Natural killer cell (primary cell): ENCODE measurements around the gene ESR1. TPM values are rescaled to one million over a fixed set of nuclear protein-coding genes. Genes with fewer than 3 reads are reported as not detected.
"Not testable (repeated sequence)": the region's sequence is repeated elsewhere in the genome, so short reads cannot be mapped to it uniquely, and the experiment has no call there.

Source experiments
- ATAC-seq, 3 donors: fragments of 150-1000 bp in 2 of 3; fragments of 200-7000 bp in 1 of 3; cut with Tn5 transposase; 1 replicate in 1 of 3; 2 replicates in 2 of 3; pipeline ENCODE4 v1.10.0; 2021; ENCODE audit warnings: mild to moderate bottlenecking in 2 of 3, moderate library complexity in 2 of 3
- DNase-seq, 2 donors: peaks; one replicate each; pipeline versions ENCODE4 v3.0.0 to v3.0.0-alpha.2; 2013 to 2021; ENCODE audit warnings: mixed read lengths in 1 of 2
- H3K27ac ChIP-seq: one replicate; pipeline ENCODE4 v1.5.1; 2013; ENCODE audit warnings: mild to moderate bottlenecking, low read length
- H3K27me3 ChIP-seq: one replicate; pipeline ENCODE4 v1.6.1; 2013; ENCODE audit warnings: low read length; ENCODE audit not compliant: control insufficient read depth, insufficient read depth
- H3K36me3 ChIP-seq: one replicate; pipeline ENCODE4 v1.6.1; 2013; ENCODE audit warnings: low read length; ENCODE audit not compliant: control insufficient read depth, insufficient read depth
- H3K4me1 ChIP-seq: one replicate; pipeline ENCODE4 v1.6.1; 2013; ENCODE audit warnings: low read length; ENCODE audit not compliant: control insufficient read depth, insufficient read depth
- H3K4me3 ChIP-seq: one replicate; pipeline ENCODE4 v1.5.1; 2013; ENCODE audit warnings: low read length
- H3K9me3 ChIP-seq: one replicate; pipeline ENCODE4 v1.6.1; 2013; ENCODE audit warnings: low read length; ENCODE audit not compliant: control insufficient read depth, insufficient read depth
- H3K27ac Mint-ChIP-seq, 2 donors: one replicate each; pipeline ENCODE4 v1.8.0; 2022; ENCODE audit warnings: mild to moderate bottlenecking in 2 of 2, mixed read lengths in 2 of 2, moderate library complexity in 1 of 2
- H3K27me3 Mint-ChIP-seq, 2 donors: one replicate each; pipeline ENCODE4 v1.8.0; 2022; ENCODE audit warnings: low read depth in 2 of 2, mixed read lengths in 2 of 2
- H3K36me3 Mint-ChIP-seq: one replicate; pipeline ENCODE4 v1.8.0; 2022; ENCODE audit warnings: mixed read lengths
- H3K4me1 Mint-ChIP-seq, 2 donors: one replicate each; pipeline ENCODE4 v1.8.0; 2022; ENCODE audit warnings: mixed read lengths in 2 of 2
- H3K4me3 Mint-ChIP-seq: one replicate; pipeline ENCODE4 v1.8.0; 2022; ENCODE audit warnings: mild to moderate bottlenecking, moderate library complexity, mixed read lengths
- H3K9me3 Mint-ChIP-seq, 2 donors: one replicate each; pipeline ENCODE4 v1.8.0; 2022; ENCODE audit warnings: mixed read lengths in 2 of 2
- WGBS: methylation state at CpG from one replicate; pipeline ENCODE4 v1.1.7; 2013; ENCODE audit warnings: missing lambda C conversion rate; ENCODE audit not compliant: insufficient coverage; 5-methylcytosine and 5-hydroxymethylcytosine counted together
- intact Hi-C: fragments of 100-400 bp; cut with micrococcal nuclease; formaldehyde crosslinking; loops from one replicate; pipeline ENCODE4 v1.14.2; 2022
- total RNA-seq, 4 donors: library from RNA; stranded (reverse); fragments of 120-200 nt in 1 of 4; gene quantifications; one replicate each; pipeline versions ENCODE4 v1.2.3 to v1.2.4, GENCODE V29; 2013 to 2022
- TF ChIP-seq, protein P1 (sequence below): fragments of 200-600 bp; IDR thresholded peaks from one replicate; pipeline ENCODE4 v1.8.0; 2022; ENCODE audit warnings: antibody characterized with exemption

The ESR1 gene
- total RNA-seq, 3 donors from 2014 or later (not counting 1 experiment from before 2014, with no cell fraction given): 0.11 to 0.64 (median 0.60) TPM

DNA sequence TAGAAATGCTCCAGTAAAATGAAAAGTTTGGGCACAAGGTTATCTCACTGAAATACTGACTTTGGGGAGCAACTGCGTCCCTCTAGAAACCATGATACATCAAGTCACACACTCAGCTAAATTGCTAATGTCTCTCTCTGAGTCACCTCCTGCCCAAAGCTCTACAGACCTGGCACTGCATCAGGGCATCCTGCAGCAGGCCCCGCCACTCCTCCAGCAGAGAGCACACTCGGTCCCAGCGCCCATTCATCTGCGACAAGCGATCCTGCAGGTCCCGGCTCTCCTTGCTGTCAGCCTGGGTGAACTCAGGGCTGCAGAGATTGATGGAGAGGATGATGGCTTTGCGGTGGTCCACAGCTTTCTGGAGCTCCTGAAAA, 329.0 kb downstream of the ESR1 start:
- DNase-seq: no peak
- 99% methylated on average over 8 of the region's 8 CpGs for WGBS
- no peaks in the 10 kb centered on the region for H3K9me3 ChIP-seq
- H3K4me1 Mint-ChIP-seq: peaks cover 0 to 4% of the 10 kb centered on the region in 2 donors
- no peak overlapping the region for H3K27ac ChIP-seq
- H3K36me3 Mint-ChIP-seq: peaks cover 21% of the 10 kb centered on the region
- peak overlapping the region; percentile 57 to 64 for H3K27ac Mint-ChIP-seq
- H3K4me1 ChIP-seq: no peaks in the 10 kb centered on the region
- TF ChIP-seq, protein P1, sequence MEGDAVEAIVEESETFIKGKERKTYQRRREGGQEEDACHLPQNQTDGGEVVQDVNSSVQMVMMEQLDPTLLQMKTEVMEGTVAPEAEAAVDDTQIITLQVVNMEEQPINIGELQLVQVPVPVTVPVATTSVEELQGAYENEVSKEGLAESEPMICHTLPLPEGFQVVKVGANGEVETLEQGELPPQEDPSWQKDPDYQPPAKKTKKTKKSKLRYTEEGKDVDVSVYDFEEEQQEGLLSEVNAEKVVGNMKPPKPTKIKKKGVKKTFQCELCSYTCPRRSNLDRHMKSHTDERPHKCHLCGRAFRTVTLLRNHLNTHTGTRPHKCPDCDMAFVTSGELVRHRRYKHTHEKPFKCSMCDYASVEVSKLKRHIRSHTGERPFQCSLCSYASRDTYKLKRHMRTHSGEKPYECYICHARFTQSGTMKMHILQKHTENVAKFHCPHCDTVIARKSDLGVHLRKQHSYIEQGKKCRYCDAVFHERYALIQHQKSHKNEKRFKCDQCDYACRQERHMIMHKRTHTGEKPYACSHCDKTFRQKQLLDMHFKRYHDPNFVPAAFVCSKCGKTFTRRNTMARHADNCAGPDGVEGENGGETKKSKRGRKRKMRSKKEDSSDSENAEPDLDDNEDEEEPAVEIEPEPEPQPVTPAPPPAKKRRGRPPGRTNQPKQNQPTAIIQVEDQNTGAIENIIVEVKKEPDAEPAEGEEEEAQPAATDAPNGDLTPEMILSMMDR: no peak
- no peaks in the 10 kb centered on the region for H3K27me3 ChIP-seq
- no peak for ATAC-seq
- H3K9me3 Mint-ChIP-seq: no peaks in the 10 kb centered on the region
- no peak overlapping the region for H3K4me3 Mint-ChIP-seq
- H3K36me3 ChIP-seq: peaks cover 90% of the 10 kb centered on the region
- H3K27me3 Mint-ChIP-seq: no peaks in the 10 kb centered on the region
- no peak overlapping the region for H3K4me3 ChIP-seq
- intact Hi-C loops: no loop called here

DNA sequence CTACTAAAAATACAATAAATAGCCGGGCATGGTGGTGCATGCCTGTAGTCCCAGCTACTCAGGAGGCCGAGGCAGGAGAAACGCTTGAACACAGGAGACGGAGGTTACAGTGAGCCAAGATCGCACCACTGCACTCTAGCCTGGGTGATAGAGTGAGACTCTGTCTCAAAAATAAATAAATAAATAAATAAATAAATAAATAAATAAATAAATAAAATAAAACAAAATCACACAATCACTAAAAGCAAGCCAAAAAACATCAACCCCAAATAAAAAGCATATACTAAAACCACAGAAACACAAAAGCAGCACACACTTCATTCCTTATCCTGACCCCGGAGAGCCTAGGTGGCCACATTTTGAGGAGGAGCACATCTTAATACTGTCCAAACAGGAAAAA, 330.9 kb downstream of the ESR1 start:
- H3K9me3 ChIP-seq, DNase-seq, H3K4me3 Mint-ChIP-seq, H3K27me3 ChIP-seq, intact Hi-C loops, H3K27me3 Mint-ChIP-seq, H3K4me3 ChIP-seq, H3K27ac ChIP-seq, H3K9me3 Mint-ChIP-seq, H3K4me1 ChIP-seq, ATAC-seq, H3K4me1 Mint-ChIP-seq: not testable (repeated sequence)
- H3K36me3 ChIP-seq: peaks cover 82% of the 10 kb centered on the region
- H3K27ac Mint-ChIP-seq: peak overlapping the region in 1 of 2 donors; percentile 11
- peaks cover 13% of the 10 kb centered on the region for H3K36me3 Mint-ChIP-seq
- WGBS: 98% methylated on average over 6 of the region's 6 CpGs

DNA sequence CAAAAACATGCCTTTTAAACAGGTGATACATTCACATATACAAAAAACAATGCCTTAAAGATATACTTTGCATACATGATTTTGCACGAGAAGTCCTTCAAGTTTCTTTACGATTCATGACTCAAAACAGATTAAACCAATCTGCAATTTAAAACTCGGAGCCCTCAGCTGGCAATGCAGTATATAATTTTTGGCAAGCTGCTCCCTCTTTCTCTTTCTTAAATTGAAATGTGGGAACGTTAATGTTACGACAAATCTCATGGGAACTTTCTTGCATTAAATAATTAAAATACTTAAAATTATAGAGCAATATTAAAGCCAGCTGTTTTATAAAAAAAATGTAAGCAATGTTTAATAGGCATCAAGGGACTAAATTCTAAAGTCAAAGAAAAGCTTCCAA, 334.6 kb downstream of the ESR1 start:
- H3K36me3 Mint-ChIP-seq: peaks cover 20% of the 10 kb centered on the region
- ATAC-seq (no peak), DNase-seq (no peak)
- no peaks in the 10 kb centered on the region for H3K27me3 ChIP-seq
- 96% methylated on average over 2 of the region's 5 CpGs for WGBS
- H3K9me3 Mint-ChIP-seq: no peaks in the 10 kb centered on the region
- peaks cover 0 to 5% of the 10 kb centered on the region in 2 donors for H3K4me1 Mint-ChIP-seq
- intact Hi-C loops: no loop called here
- H3K27ac Mint-ChIP-seq: peak overlapping the region in 1 of 2 donors; percentile 34
- TF ChIP-seq, protein P1: no peak
- H3K9me3 ChIP-seq: no peaks in the 10 kb centered on the region
- no peak overlapping the region for H3K4me3 ChIP-seq
- peaks cover 80% of the 10 kb centered on the region for H3K36me3 ChIP-seq
- H3K27me3 Mint-ChIP-seq: no peaks in the 10 kb centered on the region
- no peak overlapping the region for H3K4me3 Mint-ChIP-seq
- H3K4me1 ChIP-seq: no peaks in the 10 kb centered on the region
- no peak overlapping the region for H3K27ac ChIP-seq

DNA sequence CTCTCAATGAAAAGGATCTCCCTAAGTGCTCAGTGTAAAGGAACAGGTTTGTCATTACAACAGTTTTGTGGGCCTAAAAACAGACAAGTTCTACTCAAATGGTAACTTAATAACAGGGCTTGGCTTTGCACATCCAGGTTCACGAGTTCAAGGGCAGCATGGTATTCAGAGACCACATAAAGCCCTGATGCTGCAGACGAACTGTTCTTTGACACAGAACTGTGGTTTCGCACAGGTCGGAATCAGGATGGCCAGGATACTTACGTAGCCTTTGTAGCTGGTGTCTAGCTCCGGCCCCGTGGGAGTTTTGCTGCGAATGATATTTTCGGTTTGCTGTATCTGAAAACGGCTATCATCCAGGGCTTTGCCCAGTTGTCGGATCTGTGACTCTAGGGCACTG, 335.9 kb downstream of the ESR1 start:
- H3K4me3 ChIP-seq: no peak overlapping the region
- H3K9me3 Mint-ChIP-seq: no peaks in the 10 kb centered on the region
- peaks cover 0 to 10% of the 10 kb centered on the region in 2 donors for H3K4me1 Mint-ChIP-seq
- H3K36me3 ChIP-seq: peaks cover 84% of the 10 kb centered on the region
- intact Hi-C loops: no loop called here
- peaks cover 28% of the 10 kb centered on the region for H3K36me3 Mint-ChIP-seq
- H3K9me3 ChIP-seq: no peaks in the 10 kb centered on the region
- no peak for ATAC-seq
- no peak for DNase-seq
- H3K27ac Mint-ChIP-seq: peak overlapping the region in 1 of 2 donors; percentile 34
- 98% methylated on average over 11 of the region's 11 CpGs for WGBS
- H3K4me3 Mint-ChIP-seq: no peak overlapping the region
- H3K27me3 ChIP-seq: no peaks in the 10 kb centered on the region
- TF ChIP-seq, protein P1: no peak
- H3K27me3 Mint-ChIP-seq: no peaks in the 10 kb centered on the region
- H3K27ac ChIP-seq: no peak overlapping the region
- H3K4me1 ChIP-seq: no peaks in the 10 kb centered on the region
